ENCODE data around the gene SECISBP2L.
A peak's percentile ranks its signal among the peaks of the same experiment; 100 is the strongest.

The SECISBP2L gene

GRCh38 chr15:48992545-48992944 is 53.7 kb downstream of the SECISBP2L start:
- H3K27ac ChIP-seq, result no peak overlapping the region
- TF ChIP-seq ZFX (IDR thresholded peaks at IDR 0.05) (no peak), CTCF (conservative IDR thresholded peaks at IDR 0.05) (no peak)

GRCh38 chr15:48992096-48992495 is 54.1 kb downstream of the SECISBP2L start:
- no peak for TF ChIP-seq CTCF (conservative IDR thresholded peaks at IDR 0.05)
- TF ChIP-seq ZFX (IDR thresholded peaks at IDR 0.05), result no peak
- H3K27ac ChIP-seq, result no peak overlapping the region

GRCh38 chr15:48989170-48989569 is 57.1 kb downstream of the SECISBP2L start:
- no peak for TF ChIP-seq ZFX (IDR thresholded peaks at IDR 0.05)
- TF ChIP-seq CTCF (conservative IDR thresholded peaks at IDR 0.05), result no peak
- no peak overlapping the region for H3K27ac ChIP-seq

GRCh38 chr15:48987142-48987541 is 59.1 kb downstream of the SECISBP2L start:
- H3K27ac ChIP-seq, result peak overlapping the region; percentile 56; the same call in 1 of the 2 replicates

GRCh38 chr15:48986240-48986639 is 60.0 kb downstream of the SECISBP2L start:
- TF ChIP-seq CTCF (conservative IDR thresholded peaks at IDR 0.05) (no peak), ZFX (IDR thresholded peaks at IDR 0.05) (no peak)
- peak overlapping the region; percentile 56; the same call in 1 of the 2 replicates for H3K27ac ChIP-seq

More at GRCh38 chr15:48987142-48987541, 59.1 kb downstream of the SECISBP2L start:
- TF ChIP-seq CTCF (conservative IDR thresholded peaks at IDR 0.05), result no peak
- no peak for TF ChIP-seq ZFX (IDR thresholded peaks at IDR 0.05)

- TF ChIP-seq ZFX (IDR thresholded peaks at IDR 0.05) (no peak), CTCF (conservative IDR thresholded peaks at IDR 0.05) (no peak)
These were observed 60.7 kb downstream of the SECISBP2L start for GRCh38 chr15:48985516-48985915.

GRCh38 chr15:48984811-48985352 is 61.4 kb downstream of the SECISBP2L start:
- H3K27ac ChIP-seq, result peak overlapping the region; percentile 23; the same call in 1 of the 2 replicates
- no peak for TF ChIP-seq CTCF (conservative IDR thresholded peaks at IDR 0.05)
- no peak for TF ChIP-seq ZFX (IDR thresholded peaks at IDR 0.05)

More at GRCh38 chr15:48985516-48985915, 60.7 kb downstream of the SECISBP2L start:
- H3K27ac ChIP-seq, result peak overlapping the region; percentile 56
